Stimulated activated CD8-positive, alpha-beta memory T cell treated with anti-CD3 and anti-CD28 coated beads, Interleukin-2, amount 100 ng/mL, for 1 hour (primary cell): ENCODE data around the gene STK11.
"Not testable (repeated sequence)": the region's sequence is repeated elsewhere in the genome, so short reads cannot be mapped to it uniquely, and the experiment has no call there.

Experiments used
- DNase-seq, 2 donors: peaks; one replicate each; pipeline ENCODE4 v3.0.0-alpha.2; 2020; ENCODE audit warnings: low read depth in 2 of 2

The STK11 gene

GRCh38 chr19:1208830-1209229, 3.3 kb downstream of the STK11 start:
- not testable (repeated sequence) for DNase-seq

- DNase-seq = no peak
Measured at GRCh38 chr19:1210227-1210538, 4.6 kb downstream of the STK11 start.

- DNase-seq = no peak
Measured at GRCh38 chr19:1211494-1212234, 6.1 kb downstream of the STK11 start.

GRCh38 chr19:1213391-1214286, 8.1 kb downstream of the STK11 start:
- DNase-seq = no peak

- no peak for DNase-seq
Measured at GRCh38 chr19:1214299-1214861, 8.8 kb downstream of the STK11 start.

GRCh38 chr19:1214862-1215731, 9.5 kb downstream of the STK11 start:
- DNase-seq = no peak

- DNase-seq = no peak
Measured at GRCh38 chr19:1216756-1217155, 11.2 kb downstream of the STK11 start.

- DNase-seq = no peak
Measured at GRCh38 chr19:1217366-1217765, 11.8 kb downstream of the STK11 start.

GRCh38 chr19:1218751-1219567, 13.4 kb downstream of the STK11 start:
- no peak for DNase-seq

- DNase-seq = no peak
Measured at GRCh38 chr19:1219786-1220476, 14.4 kb downstream of the STK11 start.

- DNase-seq = no peak
Measured at GRCh38 chr19:1220477-1220930, 14.9 kb downstream of the STK11 start.

- no peak for DNase-seq
Measured at GRCh38 chr19:1220976-1221903, 15.7 kb downstream of the STK11 start.

- DNase-seq = no peak
Measured at GRCh38 chr19:1221904-1222255, 16.3 kb downstream of the STK11 start.

- no peak for DNase-seq
Measured at GRCh38 chr19:1222394-1222793, 16.8 kb downstream of the STK11 start.

GRCh38 chr19:1223018-1223855, 17.7 kb downstream of the STK11 start:
- no peak for DNase-seq

- DNase-seq = no peak
Measured at GRCh38 chr19:1224047-1224825, 18.7 kb downstream of the STK11 start.

GRCh38 chr19:1224847-1225246, 19.3 kb downstream of the STK11 start:
- DNase-seq = no peak
